Measurements from ENCODE around the gene CCNYL1.
"Not testable (repeated sequence)": the region's sequence is repeated elsewhere in the genome, so short reads cannot be mapped to it uniquely, and the experiment has no call there.

Gene CCNYL1

DNA sequence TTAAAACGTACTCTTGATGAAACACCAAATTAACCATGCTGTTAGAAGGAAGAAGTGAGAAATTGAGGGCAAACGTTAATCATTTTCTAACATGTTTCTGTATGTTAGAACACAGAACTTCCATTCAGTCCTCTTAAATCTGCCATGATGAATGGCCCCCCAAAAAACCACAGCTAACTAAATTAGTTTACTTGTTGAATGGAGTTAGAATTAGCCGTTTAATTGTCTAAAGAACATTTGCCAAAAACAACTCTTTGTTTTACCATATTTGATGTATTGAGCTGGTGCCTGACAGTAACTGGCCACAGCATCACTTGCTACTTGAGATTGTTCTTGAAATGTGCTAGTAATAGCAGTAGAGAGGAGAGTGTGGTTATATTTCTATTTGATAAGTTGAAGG is 12.7 kb downstream of the CCNYL1 start:
- Histone ChIP-seq H3K36me3 (ENCODE audit: insufficient read depth, low read length) (no peaks in the 10 kb centered on the region), H3K9me3 (replicated peaks; ENCODE audit: low read length) (no peaks in the 10 kb centered on the region), H3K4me3 (ENCODE audit: low read length) (no peak overlapping the region), H3K9ac (ENCODE audit: low read depth, low read length) (no peak overlapping the region), H3K27me3 (ENCODE audit: control insufficient read depth, insufficient read depth, low read length) (no peaks in the 10 kb centered on the region), H3K4me1 (ENCODE audit: control insufficient read depth, insufficient read depth, low read length) (peaks cover 24% of the 10 kb centered on the region), H3K4me2 (ENCODE audit: low read length) (no peak overlapping the region)

DNA sequence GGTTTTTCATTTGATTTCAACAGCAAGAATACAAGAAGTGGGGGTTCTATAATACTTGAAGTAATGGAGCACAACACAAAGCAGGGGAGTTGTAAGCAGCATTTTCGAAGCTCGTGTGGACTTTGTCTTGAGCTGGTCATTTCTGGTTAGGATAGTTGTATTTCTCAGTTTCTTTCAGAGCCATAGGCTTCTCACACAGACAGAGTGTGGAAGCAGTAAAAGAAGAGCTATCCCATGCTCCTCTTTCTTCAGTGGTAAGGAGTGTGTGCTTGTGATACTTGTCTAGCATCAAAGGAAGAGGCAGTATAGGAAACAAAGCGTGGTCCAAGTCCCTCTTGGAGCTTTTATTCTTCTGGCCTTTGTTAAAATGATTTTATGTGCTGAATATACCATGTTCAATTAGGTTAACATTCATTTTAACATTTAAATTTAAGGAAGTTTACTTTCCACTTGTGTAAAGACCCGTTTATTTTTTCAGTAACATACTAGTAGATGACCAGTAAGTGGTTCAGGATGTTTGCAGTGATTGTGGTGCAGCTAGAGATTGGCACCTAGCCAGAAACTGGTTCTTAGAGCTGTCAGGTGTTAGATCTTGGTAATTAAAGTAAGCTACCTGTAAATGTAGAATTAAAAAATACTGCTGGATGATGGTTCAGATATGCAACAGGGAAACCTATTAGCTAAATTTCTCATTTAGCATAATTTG is 14.6 kb downstream of the CCNYL1 start:
- Histone ChIP-seq H3K9me3 (replicated peaks; ENCODE audit: low read length) (no peaks in the 10 kb centered on the region), H3K4me1 (ENCODE audit: control insufficient read depth, insufficient read depth, low read length) (peaks cover 24% of the 10 kb centered on the region), H3K4me2 (ENCODE audit: low read length) (no peak overlapping the region), H3K36me3 (ENCODE audit: insufficient read depth, low read length) (peaks cover 7% of the 10 kb centered on the region), H3K9ac (ENCODE audit: low read depth, low read length) (no peak overlapping the region), H3K4me3 (ENCODE audit: low read length) (no peak overlapping the region), H3K27me3 (ENCODE audit: control insufficient read depth, insufficient read depth, low read length) (no peaks in the 10 kb centered on the region)

DNA sequence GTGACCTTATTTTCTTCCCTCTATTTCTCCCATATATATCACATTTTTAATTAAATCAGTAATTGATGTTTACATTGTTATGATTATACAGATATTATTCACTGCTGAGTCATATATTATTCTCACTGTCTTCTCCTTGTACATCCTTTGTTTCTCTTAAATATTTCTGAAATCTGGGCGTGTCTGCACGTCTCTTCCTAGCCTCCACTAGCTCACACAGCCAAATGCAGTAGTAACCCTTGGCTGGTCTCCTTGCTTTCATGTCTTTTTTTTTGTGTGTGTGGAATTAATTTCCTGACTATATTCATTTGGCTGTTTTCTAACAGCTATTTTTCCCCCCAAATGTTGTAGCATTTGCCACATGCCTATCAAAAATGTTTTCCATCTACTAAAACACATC is 15.8 kb downstream of the CCNYL1 start:
- H3K9ac ChIP-seq (ENCODE audit: low read depth, low read length) = peak overlapping the region; percentile 15
- peak overlapping the region; percentile 37 for H3K4me2 ChIP-seq (ENCODE audit: low read length)
- peaks cover 7% of the 10 kb centered on the region for H3K36me3 ChIP-seq (ENCODE audit: insufficient read depth, low read length)
- no peak overlapping the region for H3K4me3 ChIP-seq (ENCODE audit: low read length)
- no peaks in the 10 kb centered on the region for H3K27me3 ChIP-seq (ENCODE audit: control insufficient read depth, insufficient read depth, low read length)
- no peaks in the 10 kb centered on the region for H3K9me3 ChIP-seq (replicated peaks; ENCODE audit: low read length)
- peaks cover 24% of the 10 kb centered on the region for H3K4me1 ChIP-seq (ENCODE audit: control insufficient read depth, insufficient read depth, low read length)

DNA sequence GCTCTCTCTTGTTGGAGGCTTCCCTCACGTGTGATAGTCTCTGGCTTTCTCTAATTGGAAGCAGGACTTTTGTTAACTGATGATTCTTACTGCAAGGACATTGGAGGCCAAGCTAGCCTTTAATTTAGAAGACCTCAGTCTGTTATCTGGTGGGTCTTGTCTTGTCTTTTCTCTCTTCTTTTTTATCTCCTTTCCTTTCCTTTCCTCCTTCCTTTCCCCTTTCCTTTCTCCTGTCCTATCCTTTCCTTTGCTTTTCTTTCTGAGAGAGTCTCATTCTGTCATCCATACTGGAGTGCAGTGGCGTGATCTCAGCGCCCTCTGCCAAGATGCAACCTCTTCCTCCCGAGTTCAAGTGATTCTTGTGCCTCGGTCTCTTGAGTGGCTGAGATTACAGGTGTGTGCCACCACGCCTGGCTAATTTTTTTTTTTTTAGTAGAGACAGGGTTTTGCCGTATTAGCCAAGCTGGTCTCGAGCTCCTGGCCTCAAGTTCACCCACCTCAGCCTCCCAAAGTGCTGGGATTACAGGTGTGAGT is 18.1 kb downstream of the CCNYL1 start:
- Histone ChIP-seq H3K4me1 (ENCODE audit: control insufficient read depth, insufficient read depth, low read length) (peaks cover 12% of the 10 kb centered on the region), H3K9ac (ENCODE audit: low read depth, low read length) (no peak overlapping the region), H3K4me2 (ENCODE audit: low read length) (no peak overlapping the region), H3K4me3 (ENCODE audit: low read length) (no peak overlapping the region), H3K36me3 (ENCODE audit: insufficient read depth, low read length) (peaks cover 7% of the 10 kb centered on the region), H3K9me3 (replicated peaks; ENCODE audit: low read length) (no peaks in the 10 kb centered on the region), H3K27me3 (ENCODE audit: control insufficient read depth, insufficient read depth, low read length) (no peaks in the 10 kb centered on the region)

DNA sequence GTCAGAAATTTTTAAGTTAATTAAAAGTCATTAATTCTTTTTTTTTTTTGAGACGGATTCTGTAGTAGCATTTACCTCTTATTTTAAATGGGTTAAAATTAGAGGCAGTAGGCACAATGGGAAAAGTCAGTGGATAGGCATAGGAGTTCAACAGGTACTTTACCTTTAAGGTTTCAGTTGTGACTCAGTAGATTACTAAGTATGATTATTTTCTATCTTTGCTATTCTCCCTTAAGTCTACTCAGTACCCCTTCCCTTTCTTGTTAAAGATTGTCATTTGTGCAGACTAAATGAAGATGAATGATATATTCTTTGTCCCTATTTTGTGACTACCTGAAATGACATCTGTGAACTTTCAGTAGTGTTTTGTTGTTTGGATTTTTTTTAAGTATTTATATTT is 19.7 kb downstream of the CCNYL1 start:
- Histone ChIP-seq H3K4me2 (ENCODE audit: low read length) (no peak overlapping the region), H3K36me3 (ENCODE audit: insufficient read depth, low read length) (peaks cover 7% of the 10 kb centered on the region), H3K9ac (ENCODE audit: low read depth, low read length) (no peak overlapping the region), H3K9me3 (replicated peaks; ENCODE audit: low read length) (no peaks in the 10 kb centered on the region), H3K4me3 (ENCODE audit: low read length) (no peak overlapping the region), H3K27me3 (ENCODE audit: control insufficient read depth, insufficient read depth, low read length) (no peaks in the 10 kb centered on the region), H3K4me1 (ENCODE audit: control insufficient read depth, insufficient read depth, low read length) (peaks cover 12% of the 10 kb centered on the region)

DNA sequence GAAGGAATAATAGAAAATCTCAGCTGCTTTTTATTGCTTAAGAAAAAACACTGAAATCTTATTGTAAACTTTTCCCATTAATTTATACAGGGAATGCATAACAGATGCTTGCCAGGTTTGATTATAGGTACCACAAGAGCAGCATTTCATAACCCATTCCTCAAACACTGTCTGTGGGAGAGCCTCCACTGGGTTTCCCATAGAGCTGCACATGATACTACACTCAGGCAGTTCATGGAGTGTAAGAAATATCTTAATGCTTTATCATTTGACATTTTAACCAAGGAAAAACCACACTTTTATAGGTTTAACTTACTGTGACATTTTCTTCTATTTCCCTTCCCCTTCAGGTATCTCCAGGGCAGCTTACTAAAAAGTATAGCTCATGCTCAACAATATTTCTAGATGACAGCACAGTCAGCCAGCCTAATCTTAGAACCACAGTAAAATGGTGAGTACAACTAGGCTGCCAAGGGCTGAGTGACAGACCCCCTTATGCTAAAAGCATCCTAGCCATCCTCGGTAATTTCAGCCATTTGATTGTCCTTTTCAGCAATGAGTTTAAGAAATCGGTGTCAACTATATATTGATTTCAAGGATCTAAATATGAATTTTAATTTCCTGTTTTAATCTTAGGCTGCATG is 22.3 kb downstream of the CCNYL1 start:
- H3K4me3 ChIP-seq (ENCODE audit: low read length) = no peak overlapping the region
- no peak overlapping the region for H3K9ac ChIP-seq (ENCODE audit: low read depth, low read length)
- no peaks in the 10 kb centered on the region for H3K4me1 ChIP-seq (ENCODE audit: control insufficient read depth, insufficient read depth, low read length)
- peaks cover 7% of the 10 kb centered on the region for H3K36me3 ChIP-seq (ENCODE audit: insufficient read depth, low read length)
- no peaks in the 10 kb centered on the region for H3K27me3 ChIP-seq (ENCODE audit: control insufficient read depth, insufficient read depth, low read length)
- H3K4me2 ChIP-seq (ENCODE audit: low read length) = no peak overlapping the region
- H3K9me3 ChIP-seq (replicated peaks; ENCODE audit: low read length) = no peaks in the 10 kb centered on the region

DNA sequence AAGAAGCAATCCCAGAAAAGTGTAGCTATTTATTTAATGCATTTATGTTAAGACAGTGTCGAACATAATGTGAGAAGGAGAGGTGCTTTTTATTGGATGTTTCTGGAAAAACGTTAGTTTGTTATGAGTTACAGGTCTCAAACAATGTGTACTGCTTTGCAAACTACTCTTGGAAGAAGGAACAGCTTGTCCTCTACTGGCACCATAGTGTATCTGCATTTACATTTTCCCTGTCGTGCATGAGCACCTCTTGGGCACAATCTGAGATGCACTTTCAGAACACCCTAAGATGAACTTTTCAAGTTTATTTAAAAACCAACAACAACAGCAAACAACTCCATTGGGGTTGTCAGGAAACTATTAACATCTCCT is 22.8 kb downstream of the CCNYL1 start:
- H3K4me1 ChIP-seq (ENCODE audit: control insufficient read depth, insufficient read depth, low read length) = no peaks in the 10 kb centered on the region
- H3K4me3 ChIP-seq (ENCODE audit: low read length) = no peak overlapping the region
- H3K36me3 ChIP-seq (ENCODE audit: insufficient read depth, low read length) = peaks cover 7% of the 10 kb centered on the region
- no peak overlapping the region for H3K4me2 ChIP-seq (ENCODE audit: low read length)
- H3K9ac ChIP-seq (ENCODE audit: low read depth, low read length) = no peak overlapping the region
- H3K27me3 ChIP-seq (ENCODE audit: control insufficient read depth, insufficient read depth, low read length) = no peaks in the 10 kb centered on the region
- no peaks in the 10 kb centered on the region for H3K9me3 ChIP-seq (replicated peaks; ENCODE audit: low read length)

DNA sequence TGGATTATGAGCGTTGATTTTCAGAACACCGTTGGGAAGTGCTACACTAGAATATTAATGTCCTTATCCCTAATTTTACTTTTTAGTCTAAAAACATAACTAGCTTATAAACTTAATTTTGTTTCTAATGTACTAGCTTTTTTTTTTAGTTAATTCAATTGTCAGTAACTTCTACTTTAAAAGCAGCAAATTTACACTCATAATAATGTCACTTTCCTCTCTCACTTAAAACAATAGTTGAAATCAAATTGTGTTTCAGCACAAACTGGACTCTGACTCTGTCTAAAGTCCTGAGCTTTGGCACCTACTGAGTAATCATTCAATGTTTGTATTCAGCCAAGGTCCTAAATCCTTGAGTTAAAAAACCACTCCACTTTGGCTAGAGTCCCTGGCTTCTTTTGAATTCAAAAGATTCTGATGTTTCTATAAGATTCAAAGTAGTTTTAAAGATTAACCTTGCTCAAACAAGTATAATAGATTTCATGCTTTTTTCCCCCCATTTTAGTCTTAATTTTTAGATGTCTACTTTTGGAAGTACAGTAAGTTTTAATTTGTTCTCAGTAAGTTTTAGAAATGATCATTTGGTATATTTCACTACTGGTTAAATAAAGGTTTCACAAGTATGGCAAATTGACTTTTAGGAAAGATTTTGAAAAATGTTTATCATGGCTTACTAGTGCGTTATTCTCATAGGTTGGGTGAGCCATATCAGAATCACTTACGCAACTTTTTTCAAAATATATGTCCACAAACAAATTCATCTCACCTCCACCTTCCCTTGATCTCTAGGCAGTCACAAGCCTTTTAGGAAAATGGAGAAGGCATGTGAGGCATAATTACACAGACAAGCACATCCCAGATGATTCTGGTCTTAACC is 23.4 kb downstream of the CCNYL1 start:
- no peaks in the 10 kb centered on the region for H3K4me1 ChIP-seq (ENCODE audit: control insufficient read depth, insufficient read depth, low read length)
- no peak overlapping the region for H3K9ac ChIP-seq (ENCODE audit: low read depth, low read length)
- no peaks in the 10 kb centered on the region for H3K27me3 ChIP-seq (ENCODE audit: control insufficient read depth, insufficient read depth, low read length)
- no peaks in the 10 kb centered on the region for H3K9me3 ChIP-seq (replicated peaks; ENCODE audit: low read length)
- no peak overlapping the region for H3K4me2 ChIP-seq (ENCODE audit: low read length)
- H3K36me3 ChIP-seq (ENCODE audit: insufficient read depth, low read length) = peaks cover 5% of the 10 kb centered on the region
- H3K4me3 ChIP-seq (ENCODE audit: low read length) = no peak overlapping the region

DNA sequence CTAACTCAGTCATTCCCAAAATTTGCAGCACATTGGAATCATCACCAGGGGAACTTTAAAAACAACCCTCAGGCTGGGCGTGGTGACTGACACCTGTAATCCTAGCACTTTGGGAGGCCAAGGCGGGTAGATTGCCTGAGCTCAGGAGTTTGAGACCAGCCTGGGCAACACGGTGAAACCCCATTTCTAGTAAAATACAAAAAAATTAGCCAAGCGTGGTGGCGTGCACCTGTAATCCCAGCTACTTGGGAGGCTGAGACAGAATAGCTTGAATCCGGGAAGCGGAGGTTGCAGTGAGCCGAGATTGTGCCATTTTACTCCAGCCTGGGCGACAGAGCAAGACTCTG is 24.0 kb downstream of the CCNYL1 start:
- not testable (repeated sequence) for H3K4me1 ChIP-seq (ENCODE audit: control insufficient read depth, insufficient read depth, low read length); H3K9ac ChIP-seq (ENCODE audit: low read depth, low read length); H3K27me3 ChIP-seq (ENCODE audit: control insufficient read depth, insufficient read depth, low read length); H3K36me3 ChIP-seq (ENCODE audit: insufficient read depth, low read length); H3K4me2 ChIP-seq (ENCODE audit: low read length); H3K9me3 ChIP-seq (replicated peaks; ENCODE audit: low read length); H3K4me3 ChIP-seq (ENCODE audit: low read length)

DNA sequence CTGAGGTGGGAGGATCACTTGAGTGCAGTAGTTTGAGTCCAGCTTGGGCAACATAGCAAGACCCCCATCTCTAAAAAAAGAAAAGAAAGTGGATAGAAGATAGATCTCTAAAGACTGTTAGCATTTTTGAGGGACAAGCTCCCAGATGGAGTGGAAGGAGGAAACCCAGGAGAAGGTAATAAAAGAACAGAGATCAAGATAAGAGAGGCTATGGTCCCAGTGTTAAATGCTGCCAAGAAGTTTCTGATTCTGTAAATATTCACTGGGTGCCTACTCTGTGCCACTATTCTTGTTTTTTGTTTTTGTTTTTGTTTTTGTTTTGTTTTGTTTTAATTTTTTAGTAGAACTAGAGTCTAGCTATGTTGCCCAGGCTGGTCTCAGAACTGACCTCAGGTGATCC is 32.1 kb downstream of the CCNYL1 start:
- Histone ChIP-seq H3K9ac (ENCODE audit: low read depth, low read length) (no peak overlapping the region), H3K36me3 (ENCODE audit: insufficient read depth, low read length) (peaks cover 32% of the 10 kb centered on the region), H3K4me1 (ENCODE audit: control insufficient read depth, insufficient read depth, low read length) (no peaks in the 10 kb centered on the region), H3K27me3 (ENCODE audit: control insufficient read depth, insufficient read depth, low read length) (no peaks in the 10 kb centered on the region), H3K9me3 (replicated peaks; ENCODE audit: low read length) (no peaks in the 10 kb centered on the region), H3K4me2 (ENCODE audit: low read length) (no peak overlapping the region), H3K4me3 (ENCODE audit: low read length) (no peak overlapping the region)

DNA sequence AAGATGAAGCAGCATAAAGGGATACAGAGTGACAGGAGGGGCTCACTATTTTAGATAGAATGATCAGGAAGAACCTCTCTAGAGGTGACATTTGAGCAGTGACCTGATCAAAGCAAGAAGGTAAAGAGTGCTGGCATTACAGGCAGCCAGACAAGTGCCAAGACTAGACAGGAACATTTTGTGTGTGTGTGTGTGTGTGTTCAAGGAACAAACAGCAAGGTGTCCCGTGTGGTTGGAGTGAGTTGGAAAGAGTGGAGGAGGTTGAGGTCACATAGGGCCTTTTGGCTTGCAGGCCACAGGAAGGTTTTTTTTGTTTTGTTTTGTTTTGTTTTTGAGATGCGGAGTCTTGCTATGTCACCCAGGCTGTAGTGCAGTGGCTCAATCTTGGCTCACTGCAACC is 32.6 kb downstream of the CCNYL1 start:
- H3K4me2 ChIP-seq (ENCODE audit: low read length) = no peak overlapping the region
- no peaks in the 10 kb centered on the region for H3K9me3 ChIP-seq (replicated peaks; ENCODE audit: low read length)
- no peak overlapping the region for H3K4me3 ChIP-seq (ENCODE audit: low read length)
- no peaks in the 10 kb centered on the region for H3K4me1 ChIP-seq (ENCODE audit: control insufficient read depth, insufficient read depth, low read length)
- H3K36me3 ChIP-seq (ENCODE audit: insufficient read depth, low read length) = peaks cover 37% of the 10 kb centered on the region
- H3K27me3 ChIP-seq (ENCODE audit: control insufficient read depth, insufficient read depth, low read length) = no peaks in the 10 kb centered on the region
- H3K9ac ChIP-seq (ENCODE audit: low read depth, low read length) = no peak overlapping the region

All from skeletal muscle satellite cell (primary cell).